ENCODE measurements around the gene TRIM47. TPM values are rescaled to one million over a fixed set of nuclear protein-coding genes. Genes with fewer than 3 reads are reported as not detected.
A peak's percentile ranks its signal among the peaks of the same experiment; 100 is the strongest.

TRIM47 gene
- total and polyA plus RNA-seq, 2 of the 13 experiments (the other 11 are each of a cell fraction or from before 2014, with no cell fraction given), result 33.5 to 82.0 TPM

DNA sequence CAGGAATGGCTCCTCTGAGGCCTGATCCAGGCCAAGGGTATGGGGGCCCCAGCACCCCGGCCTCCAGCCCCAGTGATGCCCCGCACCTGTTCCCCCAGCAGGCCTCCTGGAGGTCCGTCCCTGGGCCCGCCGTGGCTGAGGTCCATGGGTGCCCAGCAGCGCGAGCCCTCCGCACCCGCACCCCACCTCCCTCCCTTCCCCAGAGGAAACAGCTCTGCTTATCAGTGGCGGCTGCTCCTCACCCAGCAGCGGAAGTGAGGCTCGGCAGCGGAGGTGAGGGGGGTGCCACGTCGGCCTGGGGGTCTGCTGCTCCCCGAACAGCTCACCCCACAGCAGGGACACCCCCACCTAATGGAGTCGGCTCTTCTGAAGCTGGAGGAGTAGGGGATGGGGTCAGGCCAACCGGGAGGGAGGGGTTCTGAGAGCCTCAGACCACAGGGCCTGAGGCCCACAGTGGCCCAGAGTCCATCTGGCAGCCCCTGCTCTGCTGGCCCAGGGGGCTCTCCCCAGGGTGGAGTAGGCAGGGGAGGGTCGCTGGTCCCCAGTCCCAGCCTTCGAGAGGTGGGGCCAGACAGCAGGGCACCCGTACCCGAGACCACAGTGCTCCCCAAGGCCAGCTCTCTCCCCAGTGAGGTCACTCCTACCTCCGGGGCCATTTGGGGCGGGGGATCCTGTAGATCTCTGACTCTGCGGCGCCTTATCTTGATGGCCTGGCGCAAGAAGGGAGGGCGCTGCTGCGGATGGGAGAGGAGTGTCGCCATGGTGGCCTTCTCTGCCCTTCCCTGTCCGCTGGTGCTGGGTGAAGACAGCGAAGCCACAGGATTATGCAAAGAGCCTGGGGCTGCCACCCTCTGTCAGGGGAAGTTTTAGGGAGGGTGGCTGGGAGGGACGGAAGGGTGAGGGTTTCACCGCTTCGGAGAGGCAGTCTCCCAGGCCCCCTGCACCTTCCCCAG is 34.5 kb downstream of the TRIM47 start, which contains the start of gene UNC13D (continued):
- TF ChIP-seq, protein P1, sequence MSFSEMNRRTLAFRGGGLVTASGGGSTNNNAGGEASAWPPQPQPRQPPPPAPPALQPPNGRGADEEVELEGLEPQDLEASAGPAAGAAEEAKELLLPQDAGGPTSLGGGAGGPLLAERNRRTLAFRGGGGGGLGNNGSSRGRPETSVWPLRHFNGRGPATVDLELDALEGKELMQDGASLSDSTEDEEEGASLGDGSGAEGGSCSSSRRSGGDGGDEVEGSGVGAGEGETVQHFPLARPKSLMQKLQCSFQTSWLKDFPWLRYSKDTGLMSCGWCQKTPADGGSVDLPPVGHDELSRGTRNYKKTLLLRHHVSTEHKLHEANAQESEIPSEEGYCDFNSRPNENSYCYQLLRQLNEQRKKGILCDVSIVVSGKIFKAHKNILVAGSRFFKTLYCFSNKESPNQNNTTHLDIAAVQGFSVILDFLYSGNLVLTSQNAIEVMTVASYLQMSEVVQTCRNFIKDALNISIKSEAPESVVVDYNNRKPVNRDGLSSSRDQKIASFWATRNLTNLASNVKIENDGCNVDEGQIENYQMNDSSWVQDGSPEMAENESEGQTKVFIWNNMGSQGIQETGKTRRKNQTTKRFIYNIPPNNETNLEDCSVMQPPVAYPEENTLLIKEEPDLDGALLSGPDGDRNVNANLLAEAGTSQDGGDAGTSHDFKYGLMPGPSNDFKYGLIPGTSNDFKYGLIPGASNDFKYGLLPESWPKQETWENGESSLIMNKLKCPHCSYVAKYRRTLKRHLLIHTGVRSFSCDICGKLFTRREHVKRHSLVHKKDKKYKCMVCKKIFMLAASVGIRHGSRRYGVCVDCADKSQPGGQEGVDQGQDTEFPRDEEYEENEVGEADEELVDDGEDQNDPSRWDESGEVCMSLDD (CRISPR knock-in tag; IDR thresholded peaks at IDR 0.05; ENCODE audit: borderline replicate concordance), result peak; percentile 81; the same call in 1 of the 2 replicates
- TF ChIP-seq ZNF615 (CRISPR knock-in tag; IDR thresholded peaks at IDR 0.05; ENCODE audit: borderline replicate concordance) (no peak), NR1H2 (CRISPR knock-in tag; IDR thresholded peaks at IDR 0.05; ENCODE audit: borderline replicate concordance, low read depth) (no peak), NR2C2 (CRISPR knock-in tag; IDR thresholded peaks at IDR 0.05; ENCODE audit: borderline replicate concordance) (peak; percentile 44; the same call in 1 of the 2 replicates), ZFP82 (CRISPR knock-in tag; IDR thresholded peaks at IDR 0.05; ENCODE audit: borderline replicate concordance) (peak; percentile 70; the same call in 1 of the 2 replicates), KLF11 (CRISPR knock-in tag; IDR thresholded peaks at IDR 0.05) (no peak; the same call in 1 of the 2 replicates), HNRNPH1 (optimal IDR thresholded peaks at IDR 0.05; ENCODE audit: low read depth, low read length) (no peak), ATAD3A (CRISPR knock-in tag; IDR thresholded peaks at IDR 0.05) (peak; percentile 45; the same call in 1 of the 2 replicates), HNF4G (IDR thresholded peaks at IDR 0.05; ENCODE audit: borderline replicate concordance, low read depth, low read length) (no peak), HNF4G (CRISPR knock-in tag; IDR thresholded peaks at IDR 0.05; ENCODE audit: borderline replicate concordance, low read depth) (no peak; the same call in 1 of the 2 replicates), ZNF746 (CRISPR knock-in tag; IDR thresholded peaks at IDR 0.05) (0 out of 2 replicates have a peak, but pooled peaks have one; percentile 17), NBN (conservative IDR thresholded peaks at IDR 0.05) (no peak), SSRP1 (CRISPR knock-in tag; IDR thresholded peaks at IDR 0.05) (peak; percentile 44; the same call in 1 of the 2 replicates), NFKBIZ (CRISPR knock-in tag; IDR thresholded peaks at IDR 0.05) (no peak), NONO (IDR thresholded peaks at IDR 0.05) (no peak), NONO (CRISPR knock-in tag; conservative IDR thresholded peaks at IDR 0.05) (peak; percentile 69)
- TF ChIP-seq, protein P2, sequence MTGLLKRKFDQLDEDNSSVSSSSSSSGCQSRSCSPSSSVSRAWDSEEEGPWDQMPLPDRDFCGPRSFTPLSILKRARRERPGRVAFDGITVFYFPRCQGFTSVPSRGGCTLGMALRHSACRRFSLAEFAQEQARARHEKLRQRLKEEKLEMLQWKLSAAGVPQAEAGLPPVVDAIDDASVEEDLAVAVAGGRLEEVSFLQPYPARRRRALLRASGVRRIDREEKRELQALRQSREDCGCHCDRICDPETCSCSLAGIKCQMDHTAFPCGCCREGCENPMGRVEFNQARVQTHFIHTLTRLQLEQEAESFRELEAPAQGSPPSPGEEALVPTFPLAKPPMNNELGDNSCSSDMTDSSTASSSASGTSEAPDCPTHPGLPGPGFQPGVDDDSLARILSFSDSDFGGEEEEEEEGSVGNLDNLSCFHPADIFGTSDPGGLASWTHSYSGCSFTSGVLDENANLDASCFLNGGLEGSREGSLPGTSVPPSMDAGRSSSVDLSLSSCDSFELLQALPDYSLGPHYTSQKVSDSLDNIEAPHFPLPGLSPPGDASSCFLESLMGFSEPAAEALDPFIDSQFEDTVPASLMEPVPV (CRISPR knock-in tag; IDR thresholded peaks at IDR 0.05), result no peak
- TF ChIP-seq, protein P3, sequence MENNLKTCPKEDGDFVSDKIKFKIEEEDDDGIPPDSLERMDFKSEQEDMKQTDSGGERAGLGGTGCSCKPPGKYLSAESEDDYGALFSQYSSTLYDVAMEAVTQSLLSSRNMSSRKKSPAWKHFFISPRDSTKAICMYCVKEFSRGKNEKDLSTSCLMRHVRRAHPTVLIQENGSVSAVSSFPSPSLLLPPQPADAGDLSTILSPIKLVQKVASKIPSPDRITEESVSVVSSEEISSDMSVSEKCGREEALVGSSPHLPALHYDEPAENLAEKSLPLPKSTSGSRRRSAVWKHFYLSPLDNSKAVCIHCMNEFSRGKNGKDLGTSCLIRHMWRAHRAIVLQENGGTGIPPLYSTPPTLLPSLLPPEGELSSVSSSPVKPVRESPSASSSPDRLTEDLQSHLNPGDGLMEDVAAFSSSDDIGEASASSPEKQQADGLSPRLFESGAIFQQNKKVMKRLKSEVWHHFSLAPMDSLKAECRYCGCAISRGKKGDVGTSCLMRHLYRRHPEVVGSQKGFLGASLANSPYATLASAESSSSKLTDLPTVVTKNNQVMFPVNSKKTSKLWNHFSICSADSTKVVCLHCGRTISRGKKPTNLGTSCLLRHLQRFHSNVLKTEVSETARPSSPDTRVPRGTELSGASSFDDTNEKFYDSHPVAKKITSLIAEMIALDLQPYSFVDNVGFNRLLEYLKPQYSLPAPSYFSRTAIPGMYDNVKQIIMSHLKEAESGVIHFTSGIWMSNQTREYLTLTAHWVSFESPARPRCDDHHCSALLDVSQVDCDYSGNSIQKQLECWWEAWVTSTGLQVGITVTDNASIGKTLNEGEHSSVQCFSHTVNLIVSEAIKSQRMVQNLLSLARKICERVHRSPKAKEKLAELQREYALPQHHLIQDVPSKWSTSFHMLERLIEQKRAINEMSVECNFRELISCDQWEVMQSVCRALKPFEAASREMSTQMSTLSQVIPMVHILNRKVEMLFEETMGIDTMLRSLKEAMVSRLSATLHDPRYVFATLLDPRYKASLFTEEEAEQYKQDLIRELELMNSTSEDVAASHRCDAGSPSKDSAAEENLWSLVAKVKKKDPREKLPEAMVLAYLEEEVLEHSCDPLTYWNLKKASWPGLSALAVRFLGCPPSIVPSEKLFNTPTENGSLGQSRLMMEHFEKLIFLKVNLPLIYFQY (CRISPR knock-in tag; IDR thresholded peaks at IDR 0.05; ENCODE audit: borderline replicate concordance), result peak; percentile 58; the same call in 1 of the 2 replicates
- TF ChIP-seq, protein P4, sequence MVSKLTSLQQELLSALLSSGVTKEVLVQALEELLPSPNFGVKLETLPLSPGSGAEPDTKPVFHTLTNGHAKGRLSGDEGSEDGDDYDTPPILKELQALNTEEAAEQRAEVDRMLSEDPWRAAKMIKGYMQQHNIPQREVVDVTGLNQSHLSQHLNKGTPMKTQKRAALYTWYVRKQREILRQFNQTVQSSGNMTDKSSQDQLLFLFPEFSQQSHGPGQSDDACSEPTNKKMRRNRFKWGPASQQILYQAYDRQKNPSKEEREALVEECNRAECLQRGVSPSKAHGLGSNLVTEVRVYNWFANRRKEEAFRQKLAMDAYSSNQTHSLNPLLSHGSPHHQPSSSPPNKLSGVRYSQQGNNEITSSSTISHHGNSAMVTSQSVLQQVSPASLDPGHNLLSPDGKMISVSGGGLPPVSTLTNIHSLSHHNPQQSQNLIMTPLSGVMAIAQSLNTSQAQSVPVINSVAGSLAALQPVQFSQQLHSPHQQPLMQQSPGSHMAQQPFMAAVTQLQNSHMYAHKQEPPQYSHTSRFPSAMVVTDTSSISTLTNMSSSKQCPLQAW (CRISPR knock-in tag; IDR thresholded peaks at IDR 0.05), result peak; percentile 33; the same call in 1 of the 2 replicates

Data from HepG2 (cell line).